ENCODE data around the gene TNS4.

DNA sequence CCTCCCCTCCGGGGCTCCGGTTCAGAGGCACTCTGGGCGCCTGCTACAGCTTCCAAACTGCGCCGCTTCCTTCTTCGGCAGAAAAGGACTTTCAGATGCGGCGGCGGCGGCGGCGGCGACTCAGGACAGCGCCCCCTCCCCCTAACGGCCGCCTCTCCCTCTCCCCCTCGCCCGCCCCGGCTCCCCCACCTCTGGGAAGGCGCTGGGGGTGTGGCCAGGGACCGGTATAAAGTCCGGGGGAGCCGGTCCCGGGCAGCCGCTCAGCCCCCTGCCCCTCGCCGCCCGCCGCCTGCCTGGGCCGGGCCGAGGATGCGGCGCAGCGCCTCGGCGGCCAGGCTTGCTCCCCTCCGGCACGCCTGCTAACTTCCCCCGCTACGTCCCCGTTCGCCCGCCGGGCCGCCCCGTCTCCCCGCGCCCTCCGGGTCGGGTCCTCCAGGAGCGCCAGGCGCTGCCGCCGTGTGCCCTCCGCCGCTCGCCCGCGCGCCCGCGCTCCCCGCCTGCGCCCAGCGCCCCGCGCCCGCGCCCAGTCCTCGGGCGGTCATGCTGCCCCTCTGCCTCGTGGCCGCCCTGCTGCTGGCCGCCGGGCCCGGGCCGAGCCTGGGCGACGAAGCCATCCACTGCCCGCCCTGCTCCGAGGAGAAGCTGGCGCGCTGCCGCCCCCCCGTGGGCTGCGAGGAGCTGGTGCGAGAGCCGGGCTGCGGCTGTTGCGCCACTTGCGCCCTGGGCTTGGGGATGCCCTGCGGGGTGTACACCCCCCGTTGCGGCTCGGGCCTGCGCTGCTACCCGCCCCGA, 58.0 kb downstream of the TNS4 start, which contains the start of gene IGFBP4:
- TF ChIP-seq, protein P1, sequence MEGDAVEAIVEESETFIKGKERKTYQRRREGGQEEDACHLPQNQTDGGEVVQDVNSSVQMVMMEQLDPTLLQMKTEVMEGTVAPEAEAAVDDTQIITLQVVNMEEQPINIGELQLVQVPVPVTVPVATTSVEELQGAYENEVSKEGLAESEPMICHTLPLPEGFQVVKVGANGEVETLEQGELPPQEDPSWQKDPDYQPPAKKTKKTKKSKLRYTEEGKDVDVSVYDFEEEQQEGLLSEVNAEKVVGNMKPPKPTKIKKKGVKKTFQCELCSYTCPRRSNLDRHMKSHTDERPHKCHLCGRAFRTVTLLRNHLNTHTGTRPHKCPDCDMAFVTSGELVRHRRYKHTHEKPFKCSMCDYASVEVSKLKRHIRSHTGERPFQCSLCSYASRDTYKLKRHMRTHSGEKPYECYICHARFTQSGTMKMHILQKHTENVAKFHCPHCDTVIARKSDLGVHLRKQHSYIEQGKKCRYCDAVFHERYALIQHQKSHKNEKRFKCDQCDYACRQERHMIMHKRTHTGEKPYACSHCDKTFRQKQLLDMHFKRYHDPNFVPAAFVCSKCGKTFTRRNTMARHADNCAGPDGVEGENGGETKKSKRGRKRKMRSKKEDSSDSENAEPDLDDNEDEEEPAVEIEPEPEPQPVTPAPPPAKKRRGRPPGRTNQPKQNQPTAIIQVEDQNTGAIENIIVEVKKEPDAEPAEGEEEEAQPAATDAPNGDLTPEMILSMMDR (conservative IDR thresholded peaks at IDR 0.05; ENCODE audit: low read depth, low read length): peak; percentile 54
- TF ChIP-seq SMC3 (IDR thresholded peaks at IDR 0.05; ENCODE audit: low read depth, low read length) (peak; percentile 55), RFX5 (IDR thresholded peaks at IDR 0.05; ENCODE audit: low read depth, low read length) (no peak), MAZ (IDR thresholded peaks at IDR 0.05; ENCODE audit: borderline replicate concordance, low read depth, low read length) (peak; percentile 68; the same call in 1 of the 2 replicates), CHD1 (IDR thresholded peaks at IDR 0.05; ENCODE audit: low read depth, low read length) (no peak; the same call in 1 of the 2 replicates), POLR2A (IDR thresholded peaks at IDR 0.05; ENCODE audit: low read depth, low read length) (peak; percentile 94)
